Suprapubic skin (tissue), 4 donors: ENCODE data around the gene PRSS12. TPM values are rescaled to one million over a fixed set of nuclear protein-coding genes. Genes with fewer than 3 reads are reported as not detected.

Experiments
- DNase-seq, 2 donors: peaks; one replicate each; pipeline ENCODE4 v3.0.0-alpha.2; 2019; ENCODE audit warnings: low spot score in 2 of 2
- H3K27ac ChIP-seq: fragments of 200-600 bp; sonication (generic); one replicate; pipeline ENCODE4 v1.5.1; 2019
- H3K27me3 ChIP-seq: fragments of 200-600 bp; sonication (generic); one replicate; pipeline ENCODE4 v1.5.1; 2019
- H3K36me3 ChIP-seq: fragments of 200-600 bp; sonication (generic); one replicate; pipeline ENCODE4 v1.5.1; 2019
- H3K4me1 ChIP-seq: fragments of 200-600 bp; sonication (generic); one replicate; pipeline ENCODE4 v1.5.1; 2019
- H3K4me3 ChIP-seq: fragments of 200-600 bp; sonication (generic); one replicate; pipeline ENCODE4 v1.5.1; 2019; ENCODE audit warnings: mild to moderate bottlenecking
- H3K9me3 ChIP-seq: fragments of 200-600 bp; sonication (generic); one replicate; pipeline ENCODE4 v1.5.1; 2019
- EP300 ChIP-seq: sonication (generic); formaldehyde crosslinking; IDR thresholded peaks from one replicate; pipeline ENCODE4 v1.6.1; 2017; ENCODE audit warnings: antibody characterized with exemption
- POLR2A ChIP-seq, 2 donors: fragments of 450-650 bp; IDR thresholded peaks; one replicate each; pipeline ENCODE4 v1.6.1; 2017; ENCODE audit warnings: antibody characterized with exemption in 2 of 2, mild to moderate bottlenecking in 2 of 2, moderate library complexity in 2 of 2
- POLR2AphosphoS5 ChIP-seq, 3 donors: sonication (generic); formaldehyde crosslinking; IDR thresholded peaks; one replicate each; pipeline ENCODE4 v1.6.1; 2017; ENCODE audit warnings: antibody characterized with exemption in 3 of 3
- WGBS: methylation state at CpG from one replicate; pipeline ENCODE4 v1.1.5; 2018; 5-methylcytosine and 5-hydroxymethylcytosine counted together
- total RNA-seq, 4 donors: library from RNA; depleted of rRNA; stranded (reverse); fragments of >200 nt; gene quantifications; one replicate each; pipeline ENCODE4 v1.1.0, GENCODE V29; 2016
- TF ChIP-seq, protein P1 (sequence below), 2 donors: fragments of 200-600 bp in 1 of 2; fragments of 450-650 bp in 1 of 2; sonication (generic) in 1 of 2; IDR thresholded peaks; one replicate each; pipeline ENCODE4 v1.5.1; 2016 to 2019; ENCODE audit warnings: antibody characterized with exemption in 2 of 2, mild to moderate bottlenecking in 1 of 2, moderate library complexity in 1 of 2

The PRSS12 gene
- total RNA-seq, 4 donors from 2014 or later: 7.5 to 14.0 (median 8.7) TPM

DNA sequence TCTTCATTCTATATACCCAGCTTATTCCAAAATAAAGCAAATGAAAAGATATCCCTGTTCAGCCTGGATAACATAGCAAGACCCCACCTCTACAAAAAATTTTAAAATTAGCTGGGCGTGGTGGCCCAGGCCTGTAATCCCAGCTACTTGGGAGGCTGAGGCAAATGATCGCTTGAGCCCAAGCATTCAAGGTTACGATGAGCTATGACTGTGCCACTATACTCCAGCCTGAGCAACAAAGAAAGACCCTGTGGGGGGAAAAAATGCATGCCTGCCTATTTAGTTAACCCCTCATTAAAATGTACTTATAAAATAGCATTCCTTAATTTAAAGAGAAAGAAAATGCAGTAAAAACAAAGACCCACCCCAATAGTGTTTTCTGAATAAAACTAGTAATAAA, 9.3 kb downstream of the PRSS12 start:
- H3K27me3 ChIP-seq: no peaks in the 10 kb centered on the region
- H3K4me3 ChIP-seq: no peak overlapping the region
- no peaks in the 10 kb centered on the region for H3K36me3 ChIP-seq
- TF ChIP-seq, protein P1, sequence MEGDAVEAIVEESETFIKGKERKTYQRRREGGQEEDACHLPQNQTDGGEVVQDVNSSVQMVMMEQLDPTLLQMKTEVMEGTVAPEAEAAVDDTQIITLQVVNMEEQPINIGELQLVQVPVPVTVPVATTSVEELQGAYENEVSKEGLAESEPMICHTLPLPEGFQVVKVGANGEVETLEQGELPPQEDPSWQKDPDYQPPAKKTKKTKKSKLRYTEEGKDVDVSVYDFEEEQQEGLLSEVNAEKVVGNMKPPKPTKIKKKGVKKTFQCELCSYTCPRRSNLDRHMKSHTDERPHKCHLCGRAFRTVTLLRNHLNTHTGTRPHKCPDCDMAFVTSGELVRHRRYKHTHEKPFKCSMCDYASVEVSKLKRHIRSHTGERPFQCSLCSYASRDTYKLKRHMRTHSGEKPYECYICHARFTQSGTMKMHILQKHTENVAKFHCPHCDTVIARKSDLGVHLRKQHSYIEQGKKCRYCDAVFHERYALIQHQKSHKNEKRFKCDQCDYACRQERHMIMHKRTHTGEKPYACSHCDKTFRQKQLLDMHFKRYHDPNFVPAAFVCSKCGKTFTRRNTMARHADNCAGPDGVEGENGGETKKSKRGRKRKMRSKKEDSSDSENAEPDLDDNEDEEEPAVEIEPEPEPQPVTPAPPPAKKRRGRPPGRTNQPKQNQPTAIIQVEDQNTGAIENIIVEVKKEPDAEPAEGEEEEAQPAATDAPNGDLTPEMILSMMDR (IDR thresholded peaks at IDR 0.05): no peak
- TF ChIP-seq POLR2A (IDR thresholded peaks at IDR 0.05) (no peak), POLR2AphosphoS5 (IDR thresholded peaks at IDR 0.05) (no peak), EP300 (no peak)
- H3K4me1 ChIP-seq: no peaks in the 10 kb centered on the region
- DNase-seq: no peak
- H3K27ac ChIP-seq: no peak overlapping the region
- H3K9me3 ChIP-seq: no peaks in the 10 kb centered on the region
- WGBS: 97% methylated on average over 3 of the region's 3 CpGs

DNA sequence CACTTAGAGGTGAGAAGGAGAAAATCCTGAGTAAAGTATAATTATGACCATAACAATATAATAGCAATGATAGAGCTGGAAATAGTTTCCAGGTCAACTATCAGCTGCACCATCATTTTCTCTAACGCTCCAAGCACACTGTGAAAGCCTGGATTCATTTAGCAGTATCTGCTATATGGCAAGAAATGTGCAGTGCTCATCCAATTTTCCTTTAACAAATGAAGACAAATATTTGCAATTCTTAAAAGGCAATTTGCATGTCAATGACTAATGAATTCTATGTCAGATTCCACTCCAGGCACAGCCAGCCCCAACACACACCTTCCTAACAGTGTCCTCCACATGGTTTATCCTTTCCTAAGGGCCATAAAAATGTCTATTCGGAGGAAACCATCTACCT, 12.7 kb downstream of the PRSS12 start:
- no peaks in the 10 kb centered on the region for H3K4me1 ChIP-seq
- H3K4me3 ChIP-seq: no peak overlapping the region
- TF ChIP-seq EP300 (no peak), POLR2AphosphoS5 (IDR thresholded peaks at IDR 0.05) (no peak), POLR2A (IDR thresholded peaks at IDR 0.05) (no peak)
- TF ChIP-seq, protein P1 (IDR thresholded peaks at IDR 0.05): no peak
- no peaks in the 10 kb centered on the region for H3K36me3 ChIP-seq
- no peaks in the 10 kb centered on the region for H3K9me3 ChIP-seq
- no peaks in the 10 kb centered on the region for H3K27me3 ChIP-seq
- DNase-seq: no peak
- H3K27ac ChIP-seq: no peak overlapping the region
- 40% methylated on average over 2 of the region's 2 CpGs for WGBS

DNA sequence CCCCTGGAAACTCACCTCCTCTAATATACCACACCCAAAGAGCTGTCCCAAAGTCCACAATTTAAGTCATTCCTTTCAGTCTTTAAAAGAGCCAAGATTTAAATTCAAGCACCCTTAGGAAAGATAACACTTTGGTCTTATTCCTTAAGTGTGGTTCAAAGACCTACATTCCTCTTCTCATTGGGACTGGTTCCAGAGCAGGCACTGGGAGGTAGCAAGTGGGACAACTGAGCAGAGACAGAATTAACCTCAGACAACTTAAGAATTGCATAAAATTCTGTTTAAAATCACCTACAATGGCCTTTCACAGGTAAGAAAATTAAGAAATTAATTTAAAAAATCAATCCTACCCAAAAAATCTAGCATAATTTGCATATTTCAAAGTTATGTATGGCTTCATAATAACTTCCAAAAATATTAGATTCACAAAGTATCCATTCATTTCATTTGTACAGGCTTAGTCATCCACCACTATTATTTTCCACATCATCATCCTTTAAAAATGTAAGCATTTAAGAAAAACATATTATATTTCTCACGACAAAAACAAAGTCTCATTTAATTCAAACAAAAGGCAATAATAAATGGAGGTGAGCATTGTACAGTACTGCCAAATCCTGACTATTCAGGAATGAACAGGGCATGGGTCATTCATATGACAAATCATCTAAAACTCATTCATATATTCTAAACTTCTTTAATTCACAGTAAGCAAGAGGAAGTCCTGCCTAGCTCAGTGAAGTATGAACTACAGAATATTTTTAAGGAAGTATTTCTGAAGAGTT, 13.6 kb downstream of the PRSS12 start:
- no peak overlapping the region for H3K27ac ChIP-seq
- DNase-seq: no peak
- no peak for TF ChIP-seq EP300
- TF ChIP-seq POLR2AphosphoS5 (IDR thresholded peaks at IDR 0.05): no peak
- no peak for TF ChIP-seq POLR2A (IDR thresholded peaks at IDR 0.05)
- TF ChIP-seq, protein P1 (IDR thresholded peaks at IDR 0.05): no peak
- H3K4me3 ChIP-seq: no peak overlapping the region
- WGBS: 71% methylated on average over 1 of the region's 1 CpG
- H3K9me3 ChIP-seq: no peaks in the 10 kb centered on the region
- no peaks in the 10 kb centered on the region for H3K27me3 ChIP-seq
- no peaks in the 10 kb centered on the region for H3K4me1 ChIP-seq
- no peaks in the 10 kb centered on the region for H3K36me3 ChIP-seq

DNA sequence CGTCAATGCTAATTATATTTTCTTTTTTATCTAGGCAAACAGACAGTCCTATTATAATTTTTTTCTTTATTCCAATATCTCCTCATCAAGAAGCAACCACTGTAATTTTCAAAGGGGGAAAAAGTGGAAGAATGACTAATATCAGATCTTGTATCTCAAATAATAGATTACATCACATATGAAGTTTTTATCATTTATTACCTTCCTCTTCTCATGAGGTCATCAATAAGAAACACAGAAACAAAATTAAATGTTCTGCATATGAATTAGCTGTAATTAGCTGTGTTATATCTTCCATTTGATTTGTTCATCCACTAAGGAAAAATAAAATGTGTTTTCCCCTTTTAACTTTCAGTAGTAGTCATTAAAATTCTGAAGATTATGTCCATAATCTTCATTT, 14.3 kb downstream of the PRSS12 start:
- DNase-seq: no peak
- no peak overlapping the region for H3K4me3 ChIP-seq
- no peak overlapping the region for H3K27ac ChIP-seq
- H3K36me3 ChIP-seq: no peaks in the 10 kb centered on the region
- no peaks in the 10 kb centered on the region for H3K9me3 ChIP-seq
- TF ChIP-seq POLR2AphosphoS5 (IDR thresholded peaks at IDR 0.05): no peak
- no peak for TF ChIP-seq POLR2A (IDR thresholded peaks at IDR 0.05)
- no peak for TF ChIP-seq EP300
- TF ChIP-seq, protein P1 (IDR thresholded peaks at IDR 0.05): no peak
- WGBS: 73% methylated on average over 1 of the region's 1 CpG
- no peaks in the 10 kb centered on the region for H3K4me1 ChIP-seq
- H3K27me3 ChIP-seq: no peaks in the 10 kb centered on the region

DNA sequence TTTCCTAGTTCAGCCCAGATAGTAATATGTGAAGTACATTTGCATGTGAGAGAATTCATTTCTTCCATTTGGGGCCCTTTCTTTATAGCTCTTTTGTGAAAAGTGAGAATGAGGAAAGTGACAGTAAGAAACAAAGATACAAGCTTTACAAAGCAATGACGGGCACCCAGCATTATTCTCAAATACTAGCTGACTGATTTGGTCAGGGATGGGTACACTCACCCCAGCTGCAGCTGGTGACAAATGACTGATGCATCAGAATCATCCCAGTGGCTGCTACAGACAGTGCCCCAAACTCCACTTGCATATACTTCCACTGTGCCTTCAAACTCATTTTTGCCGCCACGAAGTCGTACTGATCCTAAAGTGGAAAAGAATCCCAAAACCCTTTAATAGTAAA, 14.8 kb downstream of the PRSS12 start:
- H3K9me3 ChIP-seq: no peaks in the 10 kb centered on the region
- H3K27me3 ChIP-seq: no peaks in the 10 kb centered on the region
- no peaks in the 10 kb centered on the region for H3K4me1 ChIP-seq
- H3K4me3 ChIP-seq: no peak overlapping the region
- TF ChIP-seq EP300: no peak
- TF ChIP-seq, protein P1 (IDR thresholded peaks at IDR 0.05): no peak
- DNase-seq: no peak
- H3K27ac ChIP-seq: no peak overlapping the region
- 96% methylated on average over 4 of the region's 4 CpGs for WGBS
- no peaks in the 10 kb centered on the region for H3K36me3 ChIP-seq
